CD14-positive monocyte (primary cell): ENCODE results near the gene GPD1. TPM values are rescaled to one million over a fixed set of nuclear protein-coding genes. Genes with fewer than 3 reads are reported as not detected.

Experiments used
- DNase-seq, 3 donors: peaks; one replicate each; pipeline ENCODE4 v3.0.0-alpha.2; 2011 to 2022
- H2AFZ ChIP-seq: 2 replicates; pipeline ENCODE4 v1.6.0; 2012; ENCODE audit warnings: mild to moderate bottlenecking, low read depth, low read length, inconsistent platforms; ENCODE audit not compliant: insufficient read depth, poor library complexity, severe bottlenecking
- H3K27ac ChIP-seq, 2 donors: 1 replicate in 1 of 2; 2 replicates in 1 of 2; pipeline ENCODE4 v1.5.1; 2012 to 2013; ENCODE audit warnings: low read length in 2 of 2, control low read depth in 1 of 2, inconsistent platforms in 1 of 2, low read depth in 1 of 2, mild to moderate bottlenecking in 1 of 2
- H3K27me3 ChIP-seq, 2 donors: one replicate each; pipeline versions ENCODE4 v1.6.0 to v1.6.1; 2011 to 2013; ENCODE audit warnings: low read length in 2 of 2; ENCODE audit not compliant: control insufficient read depth in 2 of 2, insufficient read depth in 2 of 2
- H3K36me3 ChIP-seq, 2 donors: replicated peaks in 1 of 2; 1 replicate in 1 of 2; 2 replicates in 1 of 2; pipeline versions ENCODE4 v1.5.1 to v1.6.1; 2012 to 2013; ENCODE audit warnings: low read length in 2 of 2, control low read depth in 1 of 2, inconsistent platforms in 1 of 2, mild to moderate bottlenecking in 1 of 2; ENCODE audit not compliant: insufficient read depth in 2 of 2, control insufficient read depth in 1 of 2
- H3K4me1 ChIP-seq, 2 donors: 1 replicate in 1 of 2; 2 replicates in 1 of 2; pipeline versions ENCODE4 v1.5.1 to v1.6.1; 2012 to 2013; ENCODE audit warnings: low read length in 2 of 2, control low read depth in 1 of 2, inconsistent platforms in 1 of 2, mild to moderate bottlenecking in 1 of 2, moderate library complexity in 1 of 2; ENCODE audit not compliant: insufficient read depth in 2 of 2, control insufficient read depth in 1 of 2
- H3K4me2 ChIP-seq: replicated peaks from 2 replicates; pipeline ENCODE3; 2012; ENCODE audit warnings: low read length, moderate library complexity, mild to moderate bottlenecking; ENCODE audit not compliant: poor library complexity, severe bottlenecking; ENCODE audit errors: extremely low read depth
- H3K4me3 ChIP-seq, 3 experiments: fragments of 200-600 bp in 1 of 3; sonication (generic) in 1 of 3; replicated peaks in 1 of 3; 1 replicate in 2 of 3; 2 replicates in 1 of 3; pipeline ENCODE4 v1.5.1; 2011 to 2013; ENCODE audit warnings: low read length in 3 of 3, mild to moderate bottlenecking in 3 of 3, control low read depth in 2 of 3, low read depth in 2 of 3, inconsistent platforms in 1 of 3, moderate library complexity in 1 of 3
- H3K79me2 ChIP-seq: 2 replicates; pipeline ENCODE4 v1.6.0; 2012; ENCODE audit warnings: mild to moderate bottlenecking, control low read depth, inconsistent platforms, low read length, moderate library complexity; ENCODE audit not compliant: insufficient read depth
- H3K9ac ChIP-seq: 2 replicates; pipeline ENCODE4 v1.6.0; 2017; ENCODE audit warnings: low read length, mild to moderate bottlenecking; ENCODE audit not compliant: insufficient read depth, poor library complexity, severe bottlenecking
- H3K9me3 ChIP-seq, 2 donors: replicated peaks in 1 of 2; 1 replicate in 1 of 2; 2 replicates in 1 of 2; pipeline versions ENCODE4 v1.5.1 to v1.6.1; 2012 to 2013; ENCODE audit warnings: low read length in 2 of 2, control low read depth in 1 of 2; ENCODE audit not compliant: control insufficient read depth in 1 of 2, insufficient read depth in 1 of 2
- H4K20me1 ChIP-seq: 2 replicates; pipeline ENCODE4 v1.6.0; 2012; ENCODE audit warnings: mild to moderate bottlenecking, low read length, control low read depth, moderate library complexity; ENCODE audit not compliant: insufficient read depth
- H3K27ac Mint-ChIP-seq, 7 donors: one replicate each; pipeline ENCODE4 v1.8.0; 2020; ENCODE audit warnings: mild to moderate bottlenecking in 7 of 7, mixed read lengths in 7 of 7, moderate library complexity in 6 of 7, inconsistent platforms in 2 of 7
- H3K27me3 Mint-ChIP-seq, 3 donors: one replicate each; pipeline ENCODE4 v1.8.0; 2021 to 2022; ENCODE audit warnings: low read depth in 3 of 3, mild to moderate bottlenecking in 3 of 3, mixed read lengths in 3 of 3, moderate library complexity in 3 of 3, inconsistent platforms in 1 of 3
- H3K36me3 Mint-ChIP-seq, 2 donors: one replicate each; pipeline ENCODE4 v1.8.0; 2020; ENCODE audit warnings: mixed read lengths in 2 of 2, inconsistent platforms in 1 of 2, mild to moderate bottlenecking in 1 of 2
- H3K4me1 Mint-ChIP-seq: one replicate; pipeline ENCODE4 v1.8.0; 2020; ENCODE audit warnings: mild to moderate bottlenecking, mixed read lengths
- H3K4me3 Mint-ChIP-seq, 2 donors: one replicate each; pipeline ENCODE4 v1.8.0; 2020; ENCODE audit warnings: mild to moderate bottlenecking in 2 of 2, mixed read lengths in 2 of 2, moderate library complexity in 1 of 2
- H3K9me3 Mint-ChIP-seq, 7 donors: one replicate each; pipeline ENCODE4 v1.8.0; 2020 to 2022; ENCODE audit warnings: mixed read lengths in 7 of 7, mild to moderate bottlenecking in 6 of 7, moderate library complexity in 6 of 7, inconsistent platforms in 2 of 7
- WGBS: methylation state at CpG from one replicate; pipeline ENCODE4 v1.1.5; 2013; ENCODE audit warnings: missing lambda C conversion rate; ENCODE audit not compliant: insufficient coverage; 5-methylcytosine and 5-hydroxymethylcytosine counted together
- intact Hi-C, 2 donors: fragments of 100-400 bp; cut with micrococcal nuclease; formaldehyde crosslinking; loops; one replicate each; pipeline versions ENCODE4 v1.15.0 to v1.15.1; 2023
- polyA plus RNA-seq, 3 donors: library from polyadenylated mRNA; depleted of rRNA in 1 of 3; unstranded in 2 of 3; stranded (reverse) in 1 of 3; fragments of 300-500 nt in 2 of 3; fragments of >200 nt in 1 of 3; fragmentation: Illumina TruSeq in 2 of 3; gene quantifications; 1 replicate in 2 of 3; 2 replicates in 1 of 3; pipeline ENCODE4 v1.2.3, GENCODE V29; 2012 to 2021
- TF ChIP-seq, protein P1 (sequence below): fragments of 200-600 bp; IDR thresholded peaks from one replicate; pipeline ENCODE4 v1.8.0; 2022; ENCODE audit warnings: antibody characterized with exemption, mild to moderate bottlenecking

Gene GPD1
- polyA plus RNA-seq, 3 donors: 0.08 TPM; not detected in 2

DNA sequence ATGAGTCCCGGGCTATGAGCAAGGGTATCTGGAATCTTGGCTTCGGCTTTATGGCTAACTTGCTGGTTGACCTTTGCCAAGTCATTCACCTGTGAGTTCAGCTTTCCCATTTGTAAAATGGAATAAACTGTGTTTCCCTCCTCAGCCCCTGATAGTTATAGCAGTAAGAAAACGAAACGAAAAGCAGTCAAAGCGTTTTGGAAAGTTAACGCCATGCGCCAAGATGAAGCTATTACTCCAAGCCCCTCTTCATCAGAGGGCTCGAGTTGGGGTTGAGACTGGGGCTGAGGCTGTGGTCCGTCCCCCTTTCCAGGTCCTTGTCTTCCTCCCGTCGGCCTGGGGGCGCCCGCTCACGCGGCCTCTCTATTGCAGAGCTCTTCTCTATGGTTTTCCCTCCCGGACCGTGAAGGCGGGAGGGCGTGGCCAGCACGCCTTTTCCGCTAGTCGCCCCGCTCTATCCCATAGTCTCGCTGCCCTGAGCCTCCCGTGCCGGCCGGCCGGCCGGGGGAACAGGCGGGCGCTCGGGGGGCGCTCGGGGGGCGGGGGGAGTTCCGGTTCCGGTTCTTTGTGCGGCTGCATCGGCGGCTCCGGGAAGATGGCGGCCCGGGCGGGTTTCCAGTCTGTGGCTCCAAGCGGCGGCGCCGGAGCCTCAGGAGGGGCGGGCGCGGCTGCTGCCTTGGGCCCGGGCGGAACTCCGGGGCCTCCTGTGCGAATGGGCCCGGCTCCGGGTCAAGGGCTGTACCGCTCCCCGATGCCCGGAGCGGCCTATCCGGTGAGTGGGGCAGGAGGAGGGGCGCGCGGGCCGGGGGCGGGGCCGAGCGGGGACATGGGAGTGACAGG, 18.8 kb upstream of the GPD1 start, which contains the start of gene SMARCD1:
Gene SMARCD1 (plus strand): TSS at position 568 of the 840 bp plus-strand sequence. CDS start 28 bp downstream, at position 596.
- Histone ChIP-seq H3K4me2 (peak within 1 kb of the TSS; percentile 76), H3K9ac (peak within 1 kb of the TSS; percentile 92), H3K4me3 (peak within 1 kb of the TSS; percentile 82 to 95 (median 94)), H3K27ac (peak within 1 kb of the TSS; percentile 75 to 93), H3K4me1 (peaks cover 11 to 14% of the 10 kb centered on the region in 2 donors), H3K9me3 (no peaks in the 10 kb centered on the region), H4K20me1 (no peaks in the 10 kb centered on the region), H3K27me3 (no peaks in the 10 kb centered on the region), H3K36me3 (peaks cover 23 to 32% of the 10 kb centered on the region in 2 donors), H2AFZ (peak within 1 kb of the TSS; percentile 97), H3K79me2 (peaks cover 13% of the 10 kb centered on the region)
- peaks cover 21% of the 10 kb centered on the region for H3K4me1 Mint-ChIP-seq
- H3K27ac Mint-ChIP-seq: peak within 1 kb of the TSS; percentile 76 to 95 (median 93)
- intact Hi-C loops: no loop called here
- H3K4me3 Mint-ChIP-seq: peak within 1 kb of the TSS; percentile 86 to 93
- TF ChIP-seq, protein P1, sequence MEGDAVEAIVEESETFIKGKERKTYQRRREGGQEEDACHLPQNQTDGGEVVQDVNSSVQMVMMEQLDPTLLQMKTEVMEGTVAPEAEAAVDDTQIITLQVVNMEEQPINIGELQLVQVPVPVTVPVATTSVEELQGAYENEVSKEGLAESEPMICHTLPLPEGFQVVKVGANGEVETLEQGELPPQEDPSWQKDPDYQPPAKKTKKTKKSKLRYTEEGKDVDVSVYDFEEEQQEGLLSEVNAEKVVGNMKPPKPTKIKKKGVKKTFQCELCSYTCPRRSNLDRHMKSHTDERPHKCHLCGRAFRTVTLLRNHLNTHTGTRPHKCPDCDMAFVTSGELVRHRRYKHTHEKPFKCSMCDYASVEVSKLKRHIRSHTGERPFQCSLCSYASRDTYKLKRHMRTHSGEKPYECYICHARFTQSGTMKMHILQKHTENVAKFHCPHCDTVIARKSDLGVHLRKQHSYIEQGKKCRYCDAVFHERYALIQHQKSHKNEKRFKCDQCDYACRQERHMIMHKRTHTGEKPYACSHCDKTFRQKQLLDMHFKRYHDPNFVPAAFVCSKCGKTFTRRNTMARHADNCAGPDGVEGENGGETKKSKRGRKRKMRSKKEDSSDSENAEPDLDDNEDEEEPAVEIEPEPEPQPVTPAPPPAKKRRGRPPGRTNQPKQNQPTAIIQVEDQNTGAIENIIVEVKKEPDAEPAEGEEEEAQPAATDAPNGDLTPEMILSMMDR: peak; percentile 17
- H3K36me3 Mint-ChIP-seq: peaks cover 30 to 34% of the 10 kb centered on the region in 2 donors
- H3K27me3 Mint-ChIP-seq: peaks cover 7 to 11% (median 7%) of the 10 kb centered on the region in 3 donors
- DNase-seq: peak; percentile 65 to 75 (median 73)
- WGBS: 0% methylated on average over 49 of the region's 69 CpGs
- peaks cover 0 to 2% (median 0%) of the 10 kb centered on the region in 7 donors for H3K9me3 Mint-ChIP-seq

DNA sequence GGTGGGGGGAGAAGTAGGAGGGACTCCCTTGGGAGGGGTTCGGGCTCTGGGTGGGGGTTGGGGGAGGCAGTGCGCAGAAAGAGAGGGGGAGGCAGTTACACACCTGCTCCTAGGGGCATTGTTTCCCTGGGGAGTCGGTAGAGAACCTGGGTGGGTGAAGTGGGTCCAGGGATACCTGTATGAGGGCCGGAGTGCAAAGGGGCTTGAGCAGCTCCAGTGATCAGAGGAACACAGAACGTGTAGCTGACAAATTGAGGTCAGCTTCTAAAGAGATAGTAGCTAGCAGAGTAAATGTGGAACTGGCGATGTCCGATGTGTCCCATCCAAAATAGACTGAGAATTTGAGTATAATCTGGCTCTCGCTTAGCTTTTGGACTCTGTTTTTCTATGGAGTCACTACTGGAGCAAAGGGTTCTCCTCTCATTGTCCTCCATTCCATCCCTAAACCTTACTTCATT, 18.2 kb upstream of the GPD1 start:
- H3K4me3 ChIP-seq: peak overlapping the region; percentile 82 to 95 (median 94)
- peak overlapping the region; percentile 76 for H3K4me2 ChIP-seq
- no peaks in the 10 kb centered on the region for H4K20me1 ChIP-seq
- H3K9me3 ChIP-seq: no peaks in the 10 kb centered on the region
- peaks cover 1 to 6% (median 6%) of the 10 kb centered on the region in 3 donors for H3K27me3 Mint-ChIP-seq
- H3K27ac Mint-ChIP-seq: peak overlapping the region; percentile 75 to 91 (median 88)
- H3K4me3 Mint-ChIP-seq: peak overlapping the region; percentile 83 to 89
- H3K4me1 ChIP-seq: peaks cover 11 to 14% of the 10 kb centered on the region in 2 donors
- peaks cover 0 to 2% (median 0%) of the 10 kb centered on the region in 7 donors for H3K9me3 Mint-ChIP-seq
- peaks cover 35 to 39% of the 10 kb centered on the region in 2 donors for H3K36me3 Mint-ChIP-seq
- peaks cover 28 to 38% of the 10 kb centered on the region in 2 donors for H3K36me3 ChIP-seq
- peak overlapping the region; percentile 92 for H3K9ac ChIP-seq
- H3K27ac ChIP-seq: peak overlapping the region in 1 of 2 donors; percentile 93
- H3K79me2 ChIP-seq: peaks cover 13% of the 10 kb centered on the region
- no peaks in the 10 kb centered on the region for H3K27me3 ChIP-seq
- H3K4me1 Mint-ChIP-seq: peaks cover 21% of the 10 kb centered on the region
- H2AFZ ChIP-seq: peak overlapping the region; percentile 97
- intact Hi-C loops: no loop called here
- 31% methylated on average over 7 of the region's 8 CpGs for WGBS
- TF ChIP-seq, protein P1: no peak
- no peak for DNase-seq
